Measurements from ENCODE around the gene NPB.

NPB gene

DNA sequence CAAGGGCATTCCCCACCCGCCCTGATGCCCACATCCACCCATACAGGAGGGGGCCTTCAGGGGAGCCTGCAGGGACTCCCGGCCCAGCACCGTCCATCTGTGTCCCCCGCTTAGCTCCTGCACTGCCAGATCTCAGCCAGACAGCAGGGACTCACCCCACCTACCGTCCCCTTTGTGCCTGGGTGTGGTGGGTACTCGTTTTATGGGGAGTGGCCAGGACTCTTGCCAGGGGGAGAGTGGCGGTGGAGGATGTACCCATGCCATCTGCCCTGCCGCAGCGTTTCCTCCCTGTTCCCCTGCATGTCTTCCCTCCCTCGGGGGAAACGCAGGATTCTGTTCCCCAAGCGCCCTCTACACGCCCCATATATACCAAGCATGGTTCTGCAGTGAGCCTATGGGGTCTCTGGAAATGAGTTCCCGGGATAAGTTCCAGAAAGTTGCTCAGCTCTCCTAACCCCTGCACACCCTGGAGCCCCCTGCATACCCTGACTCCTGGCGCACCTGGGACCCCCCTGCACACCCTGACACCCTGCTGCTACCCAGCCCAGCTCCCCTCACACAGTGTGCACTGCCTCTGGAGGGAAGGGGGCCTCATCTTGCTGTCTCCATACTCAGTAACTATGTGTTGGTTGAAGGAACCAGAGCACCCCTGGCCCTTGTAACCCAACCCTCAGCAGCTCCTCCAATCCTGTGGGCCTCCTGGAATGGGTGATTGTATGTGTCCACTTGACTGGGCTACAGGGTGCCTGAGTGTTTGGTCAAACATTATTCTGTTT, 29.7 kb downstream of the NPB start:
- no peak for DNase-seq (ENCODE audit: low spot score in 2 of 2)
- H3K27ac Mint-ChIP-seq, result no peak overlapping the region
- peaks cover 26% of the 10 kb centered on the region for H3K36me3 Mint-ChIP-seq
- ATAC-seq, result no peak
- H3K4me1 Mint-ChIP-seq, result peaks cover 27% of the 10 kb centered on the region
- H3K4me3 Mint-ChIP-seq, result no peak overlapping the region
- no peaks in the 10 kb centered on the region for H3K9me3 Mint-ChIP-seq

DNA sequence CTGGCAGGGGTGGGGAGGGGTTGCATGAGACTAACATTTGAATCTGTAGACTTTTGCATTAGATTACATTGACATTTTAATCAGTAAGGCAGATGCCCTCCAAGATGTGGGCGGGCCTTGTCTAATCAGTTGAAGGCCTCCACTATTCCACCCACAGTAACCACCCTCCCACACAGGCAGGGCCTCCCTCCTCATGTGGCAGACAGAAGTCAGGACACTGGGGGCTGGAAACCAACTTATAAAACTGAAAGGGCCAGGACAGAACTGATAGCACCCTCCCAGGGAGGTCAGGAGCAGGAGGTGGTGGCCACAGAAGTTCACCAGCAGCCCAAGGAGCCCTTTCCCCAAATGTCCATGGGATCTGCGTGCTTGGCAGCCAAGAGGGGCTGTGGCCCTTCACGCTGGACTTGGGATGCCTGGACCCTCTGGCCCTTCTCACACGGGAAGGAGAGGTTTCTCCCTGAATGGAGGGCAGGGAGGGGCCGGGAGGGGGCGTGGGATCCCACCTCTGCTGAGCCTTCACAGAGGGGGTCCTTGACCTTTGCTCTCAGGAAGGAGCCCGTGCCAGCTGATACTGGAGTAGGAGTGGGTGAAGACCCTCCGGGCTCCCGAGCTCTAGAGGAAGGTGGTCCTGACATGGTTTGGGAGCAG, 30.4 kb downstream of the NPB start:
- no peak overlapping the region for H3K4me3 Mint-ChIP-seq
- peaks cover 28% of the 10 kb centered on the region for H3K4me1 Mint-ChIP-seq
- no peak for ATAC-seq
- DNase-seq (ENCODE audit: low spot score in 2 of 2), result no peak
- H3K36me3 Mint-ChIP-seq, result peaks cover 21% of the 10 kb centered on the region
- no peak overlapping the region for H3K27ac Mint-ChIP-seq
- no peaks in the 10 kb centered on the region for H3K9me3 Mint-ChIP-seq

DNA sequence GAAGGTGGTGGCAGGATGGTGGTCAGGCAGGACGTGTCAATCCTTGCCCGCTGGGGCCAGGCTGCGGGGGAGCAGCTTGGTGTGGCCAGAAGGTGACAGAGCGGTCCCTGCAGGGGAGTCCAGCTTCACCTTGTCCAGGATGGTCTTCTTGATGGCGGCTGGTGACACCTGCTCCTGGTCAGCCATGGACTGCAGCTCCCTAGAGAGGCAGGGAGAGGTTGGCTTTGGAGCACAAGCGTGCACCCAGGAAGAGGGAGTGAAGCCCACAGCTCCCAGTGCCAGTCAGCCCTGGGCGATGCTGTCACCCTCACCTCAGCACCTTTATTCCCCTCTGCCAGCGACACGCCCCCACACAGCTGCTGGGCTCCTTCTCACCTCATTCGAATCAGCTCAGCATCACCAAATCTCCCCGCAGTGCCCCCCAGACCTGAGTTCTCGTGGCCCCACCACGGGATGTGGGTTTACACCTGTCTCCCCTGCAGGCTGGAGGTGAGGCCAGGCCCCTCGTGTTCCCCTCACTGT, 31.2 kb downstream of the NPB start:
- Mint-ChIP-seq H3K27ac (peak overlapping the region; percentile 6), H3K36me3 (peaks cover 17% of the 10 kb centered on the region), H3K9me3 (no peaks in the 10 kb centered on the region), H3K4me1 (peaks cover 35% of the 10 kb centered on the region), H3K4me3 (no peak overlapping the region)
- no peak for ATAC-seq
- no peak for DNase-seq (ENCODE audit: low spot score in 2 of 2)

DNA sequence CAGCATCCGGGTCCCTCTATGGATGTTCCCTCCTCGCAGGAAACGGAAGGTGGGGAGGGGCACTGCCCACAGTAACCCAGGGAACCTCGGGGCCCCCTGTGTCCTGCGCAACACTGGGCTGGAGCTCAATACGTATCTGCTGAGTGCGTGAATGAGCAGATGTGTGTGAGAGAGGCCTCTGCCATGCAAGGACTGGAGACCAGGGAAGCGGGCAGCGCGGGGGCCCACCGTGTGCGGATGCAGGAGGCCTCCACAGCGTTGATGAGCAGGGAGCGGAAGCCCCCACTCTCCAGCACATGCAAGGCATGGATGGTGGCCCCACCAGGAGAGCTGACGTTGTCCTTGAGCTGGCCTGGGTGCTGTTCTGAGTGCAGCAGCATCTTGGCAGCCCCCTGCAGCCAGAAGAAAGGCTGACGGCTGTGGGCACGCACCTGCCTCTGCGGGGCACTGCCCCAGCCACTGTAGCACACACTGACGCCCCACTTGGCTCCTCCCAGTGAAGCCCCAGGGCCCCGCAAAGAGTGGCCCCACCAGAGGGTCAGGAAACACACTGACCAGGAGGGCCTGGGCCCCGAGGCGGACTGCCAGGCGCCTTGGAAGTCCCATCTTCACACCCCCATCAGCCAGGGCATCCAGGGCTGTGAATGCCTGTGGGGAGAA, 32.2 kb downstream of the NPB start:
- DNase-seq (ENCODE audit: low spot score in 2 of 2) (no peak), ATAC-seq (no peak)
- Mint-ChIP-seq H3K27ac (peak overlapping the region; percentile 6), H3K4me3 (no peak overlapping the region), H3K9me3 (no peaks in the 10 kb centered on the region), H3K36me3 (peaks cover 17% of the 10 kb centered on the region), H3K4me1 (peaks cover 35% of the 10 kb centered on the region)

DNA sequence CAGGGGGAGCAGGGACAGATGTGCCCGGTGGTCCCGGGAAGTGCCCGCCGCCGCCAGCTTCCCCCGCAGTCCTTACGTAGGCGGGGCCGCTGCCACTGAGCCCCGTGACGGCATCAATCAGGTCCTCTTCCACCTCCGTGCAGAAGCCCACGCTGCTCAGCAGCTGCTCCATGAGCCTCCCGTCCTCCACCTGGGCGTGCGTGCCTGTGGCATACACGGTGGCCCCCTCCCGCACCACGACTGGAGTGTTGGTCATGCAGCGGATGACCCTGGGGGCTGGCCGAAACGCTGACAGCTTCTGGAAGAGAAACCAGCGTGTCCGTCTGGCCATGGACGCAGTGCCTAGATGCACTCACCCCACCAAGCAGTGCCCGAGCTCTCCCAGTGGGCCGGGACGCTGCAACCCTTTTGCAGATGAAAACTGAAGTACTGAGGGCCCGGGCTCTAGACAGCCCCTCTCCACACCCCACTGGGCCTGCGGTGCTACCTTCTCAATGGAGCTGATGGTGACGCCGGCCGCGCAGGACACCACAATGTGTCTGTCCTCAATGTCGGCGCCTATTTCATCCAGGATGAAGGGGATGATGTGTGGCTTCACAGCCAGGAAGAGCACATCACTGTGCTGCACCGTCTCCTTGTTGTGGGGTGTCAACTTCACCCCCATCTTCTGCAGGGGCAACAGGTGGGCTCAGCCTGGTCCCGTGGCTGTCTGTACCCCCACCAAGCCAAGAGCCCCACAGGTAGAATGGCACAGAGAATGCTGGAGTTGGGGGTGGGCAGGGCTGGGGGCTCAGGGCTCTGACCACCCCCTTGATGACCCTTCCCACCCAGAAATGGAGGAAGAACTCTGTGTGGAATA, 33.0 kb downstream of the NPB start:
- Mint-ChIP-seq H3K36me3 (peaks cover 17% of the 10 kb centered on the region), H3K27ac (no peak overlapping the region), H3K4me3 (peak overlapping the region; percentile 77), H3K4me1 (peaks cover 35% of the 10 kb centered on the region), H3K9me3 (no peaks in the 10 kb centered on the region)
- no peak for ATAC-seq
- DNase-seq (ENCODE audit: low spot score in 2 of 2), result no peak

DNA sequence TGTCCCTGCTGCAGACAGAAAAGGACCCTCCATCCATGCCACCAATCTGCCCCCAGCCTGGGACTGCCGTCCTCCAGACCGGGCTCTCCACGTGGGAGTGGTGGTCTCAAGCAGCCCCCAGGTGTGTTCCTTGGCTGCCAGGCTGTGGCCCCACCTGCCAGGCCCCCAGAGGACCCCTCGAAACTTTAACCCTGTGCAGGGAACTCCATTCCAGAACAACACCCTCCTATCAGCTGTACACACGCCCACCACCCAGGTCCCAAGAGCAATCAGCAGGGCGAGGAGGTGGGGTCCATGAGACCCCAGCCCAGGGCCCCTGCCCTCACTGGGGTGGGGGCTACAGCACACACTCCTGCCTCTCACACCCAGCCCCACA, 33.7 kb downstream of the NPB start:
- DNase-seq (ENCODE audit: low spot score in 2 of 2) (no peak), ATAC-seq (no peak)
- peaks cover 34% of the 10 kb centered on the region for H3K4me1 Mint-ChIP-seq
- H3K36me3 Mint-ChIP-seq, result peaks cover 17% of the 10 kb centered on the region
- no peaks in the 10 kb centered on the region for H3K9me3 Mint-ChIP-seq
- peak overlapping the region; percentile 77 for H3K4me3 Mint-ChIP-seq
- no peak overlapping the region for H3K27ac Mint-ChIP-seq

DNA sequence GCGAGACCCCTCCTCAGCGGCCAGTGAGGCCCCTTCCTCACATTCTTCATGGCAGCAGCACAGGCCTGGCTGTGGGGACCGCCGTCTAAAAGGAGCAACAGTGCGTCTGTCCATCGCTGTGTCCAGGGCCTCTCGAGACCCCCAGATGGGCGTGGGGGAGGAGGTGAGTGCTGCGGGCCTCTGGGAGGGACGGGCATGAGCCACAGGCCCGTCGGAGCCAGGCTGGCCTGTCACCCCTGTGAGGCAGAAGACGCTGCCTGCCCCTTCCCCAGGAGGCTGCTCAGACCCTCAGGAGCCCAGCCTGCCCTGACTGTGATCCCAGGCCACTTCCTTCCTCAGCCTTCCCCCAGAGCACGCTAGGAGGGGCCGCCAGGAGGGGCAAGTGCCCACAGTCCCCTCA, 37.2 kb downstream of the NPB start:
- H3K9me3 Mint-ChIP-seq, result no peaks in the 10 kb centered on the region
- no peaks in the 10 kb centered on the region for H3K36me3 Mint-ChIP-seq
- ATAC-seq, result no peak
- H3K4me1 Mint-ChIP-seq, result peaks cover 20% of the 10 kb centered on the region
- H3K27ac Mint-ChIP-seq, result no peak overlapping the region
- H3K4me3 Mint-ChIP-seq, result no peak overlapping the region
- no peak for DNase-seq (ENCODE audit: low spot score in 2 of 2)

DNA sequence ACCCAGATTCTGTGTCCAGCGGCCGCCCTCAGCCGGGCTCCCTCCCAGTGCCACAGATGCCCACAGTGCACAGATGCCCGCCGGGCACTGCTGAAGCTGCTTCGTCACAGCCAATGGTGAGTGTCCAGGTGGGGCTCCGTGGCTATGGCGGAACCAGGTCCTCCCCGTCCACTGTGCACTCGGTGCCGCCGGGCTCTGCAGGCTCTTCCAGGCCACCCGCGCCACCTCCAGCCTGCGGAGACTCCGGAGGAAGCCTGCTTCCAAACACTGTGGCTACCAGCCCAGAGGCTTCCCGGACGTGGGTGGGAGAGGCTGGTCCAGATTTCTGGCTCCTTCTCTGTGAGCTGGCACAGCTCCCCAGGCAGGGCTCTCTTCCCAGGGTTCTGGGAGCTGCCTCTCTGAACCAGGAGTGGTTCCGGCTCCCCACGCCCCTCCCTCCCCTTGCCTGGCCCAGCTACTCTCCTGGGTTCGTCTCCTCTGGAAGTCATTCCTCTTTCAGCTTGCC, 37.9 kb downstream of the NPB start:
- H3K9me3 Mint-ChIP-seq, result no peaks in the 10 kb centered on the region
- no peak for DNase-seq (ENCODE audit: low spot score in 2 of 2)
- ATAC-seq, result no peak
- no peaks in the 10 kb centered on the region for H3K36me3 Mint-ChIP-seq
- H3K27ac Mint-ChIP-seq, result no peak overlapping the region
- peaks cover 20% of the 10 kb centered on the region for H3K4me1 Mint-ChIP-seq
- H3K4me3 Mint-ChIP-seq, result no peak overlapping the region

DNA sequence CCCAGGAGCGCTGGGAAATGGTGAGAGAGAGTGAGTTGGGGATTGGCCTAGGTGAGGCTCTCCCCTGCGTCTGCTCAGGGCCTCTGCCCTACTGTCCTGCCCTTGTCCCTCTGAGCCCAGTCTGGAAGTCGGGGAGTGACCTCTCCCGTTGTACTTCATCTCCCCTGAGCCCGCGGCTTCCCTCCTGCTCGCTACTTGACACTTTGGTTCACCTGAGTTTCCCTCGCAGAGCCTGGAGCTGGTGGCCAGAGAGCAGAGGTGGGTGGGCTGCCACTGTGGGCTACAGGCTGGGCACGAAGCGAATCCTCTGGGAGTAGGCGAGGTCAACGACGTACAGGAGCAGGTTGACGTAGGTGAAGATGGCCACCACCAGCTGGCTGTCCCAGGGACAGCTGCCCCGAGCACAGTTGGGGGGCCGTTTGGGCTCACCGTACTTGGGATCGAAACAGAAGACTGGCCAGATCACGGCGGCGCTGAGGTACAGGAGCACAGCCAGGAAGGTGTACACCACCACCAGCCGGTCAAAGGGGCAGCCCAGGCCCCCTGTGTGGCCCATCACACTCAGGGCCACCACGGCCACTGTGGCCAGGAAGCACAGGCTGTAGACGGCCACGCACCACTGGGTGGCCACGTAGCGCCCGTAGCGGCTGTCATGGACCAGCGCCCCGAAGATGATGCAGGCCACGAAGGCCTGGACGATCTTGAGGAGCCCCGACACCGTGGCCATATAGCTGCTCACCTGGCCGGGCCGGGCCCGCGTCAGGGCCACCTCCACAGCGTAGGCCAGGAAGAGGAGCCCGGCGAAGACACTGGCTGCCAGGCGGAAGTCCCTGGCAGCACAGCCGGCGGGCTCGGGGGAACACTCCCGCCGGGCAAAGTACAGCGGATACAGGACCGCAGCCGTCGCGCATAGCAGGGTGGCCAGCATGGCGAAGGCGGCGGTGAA, 38.8 kb downstream of the NPB start:
- ATAC-seq (no peak), DNase-seq (ENCODE audit: low spot score in 2 of 2) (no peak)
- no peak overlapping the region for H3K27ac Mint-ChIP-seq
- peaks cover 17% of the 10 kb centered on the region for H3K4me1 Mint-ChIP-seq
- H3K36me3 Mint-ChIP-seq, result no peaks in the 10 kb centered on the region
- H3K4me3 Mint-ChIP-seq, result no peak overlapping the region
- H3K9me3 Mint-ChIP-seq, result no peaks in the 10 kb centered on the region

DNA sequence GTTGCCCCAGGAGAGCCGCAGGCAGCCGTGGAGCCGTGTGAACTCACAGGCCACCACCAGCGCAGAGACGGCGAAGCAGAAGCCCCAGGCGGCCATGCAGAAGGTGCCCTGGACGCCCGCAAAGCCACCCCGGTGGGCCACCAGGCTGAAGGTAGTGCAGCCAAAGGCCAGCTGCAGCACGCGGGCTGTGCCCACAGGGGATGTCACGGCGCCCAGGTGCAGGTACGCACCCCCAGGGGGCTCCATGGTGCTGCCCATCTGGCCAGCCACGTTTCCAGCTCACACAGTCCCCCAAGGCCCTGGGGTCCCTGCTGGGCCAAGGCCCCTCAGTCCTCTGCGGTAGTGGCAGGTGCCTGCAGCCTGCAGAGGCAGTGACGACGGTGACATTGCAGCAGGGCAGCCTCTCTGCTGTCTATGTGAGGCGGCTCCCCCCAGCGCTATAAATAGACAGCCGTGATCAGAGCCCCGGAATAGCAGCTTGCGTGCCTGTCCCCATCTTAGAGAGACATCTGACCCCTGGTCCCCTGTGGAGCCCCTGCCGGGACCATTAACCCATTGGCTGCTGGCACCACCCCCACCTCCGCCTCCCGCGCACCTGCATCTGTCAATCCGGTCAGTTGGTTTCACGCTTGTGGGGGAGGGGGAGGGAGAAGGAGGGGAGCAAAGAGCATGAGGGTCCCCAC, 39.6 kb downstream of the NPB start:
- ATAC-seq (no peak), DNase-seq (ENCODE audit: low spot score in 2 of 2) (no peak)
- Mint-ChIP-seq H3K4me3 (no peak overlapping the region), H3K36me3 (no peaks in the 10 kb centered on the region), H3K4me1 (peaks cover 10% of the 10 kb centered on the region), H3K9me3 (no peaks in the 10 kb centered on the region), H3K27ac (no peak overlapping the region)

DNA sequence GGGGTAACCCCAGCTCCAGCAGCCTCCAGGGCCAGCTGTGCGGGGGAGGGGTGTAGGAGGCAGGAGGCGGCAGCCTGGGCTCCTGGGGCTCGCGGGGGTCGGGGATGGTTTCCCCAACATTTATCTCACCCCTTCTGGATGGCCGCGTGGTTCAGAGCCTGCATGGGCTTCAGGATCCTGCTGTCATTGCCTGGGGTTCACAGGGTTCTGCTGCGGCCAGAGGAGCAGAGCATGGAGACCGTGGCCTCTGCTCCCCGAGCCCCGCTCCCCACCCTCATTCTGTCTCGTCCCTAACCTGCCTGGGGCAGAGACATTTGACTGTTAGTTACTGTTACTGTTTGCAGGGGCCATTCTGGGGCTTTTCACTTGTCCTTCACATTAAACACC, 40.1 kb downstream of the NPB start:
- DNase-seq (ENCODE audit: low spot score in 2 of 2), result no peak
- ATAC-seq, result no peak
- H3K4me1 Mint-ChIP-seq, result peaks cover 8% of the 10 kb centered on the region
- H3K9me3 Mint-ChIP-seq, result no peaks in the 10 kb centered on the region
- no peak overlapping the region for H3K4me3 Mint-ChIP-seq
- no peaks in the 10 kb centered on the region for H3K36me3 Mint-ChIP-seq
- no peak overlapping the region for H3K27ac Mint-ChIP-seq

DNA sequence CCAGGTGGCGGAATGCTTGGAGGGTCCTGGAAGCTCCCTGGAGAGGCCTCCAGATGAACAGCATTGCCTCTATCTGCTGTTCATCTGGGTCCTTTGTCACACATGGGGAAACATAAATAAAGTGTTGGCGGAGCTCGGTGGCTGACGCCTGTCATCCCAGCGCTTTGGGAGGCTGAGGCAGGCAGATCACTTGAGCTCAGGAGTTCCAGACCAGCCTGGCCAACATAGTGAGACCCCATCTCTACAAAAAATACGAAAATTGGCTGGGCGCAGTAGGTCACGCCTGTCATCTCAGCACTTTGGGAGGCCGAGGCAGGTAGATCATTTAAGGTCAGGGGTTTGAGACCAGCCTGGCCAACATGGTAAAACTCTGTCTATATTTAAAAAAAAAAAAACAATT, 42.8 kb downstream of the NPB start:
- Mint-ChIP-seq H3K36me3 (no peaks in the 10 kb centered on the region), H3K27ac (no peak overlapping the region)
- DNase-seq (ENCODE audit: low spot score in 2 of 2), result no peak

DNA sequence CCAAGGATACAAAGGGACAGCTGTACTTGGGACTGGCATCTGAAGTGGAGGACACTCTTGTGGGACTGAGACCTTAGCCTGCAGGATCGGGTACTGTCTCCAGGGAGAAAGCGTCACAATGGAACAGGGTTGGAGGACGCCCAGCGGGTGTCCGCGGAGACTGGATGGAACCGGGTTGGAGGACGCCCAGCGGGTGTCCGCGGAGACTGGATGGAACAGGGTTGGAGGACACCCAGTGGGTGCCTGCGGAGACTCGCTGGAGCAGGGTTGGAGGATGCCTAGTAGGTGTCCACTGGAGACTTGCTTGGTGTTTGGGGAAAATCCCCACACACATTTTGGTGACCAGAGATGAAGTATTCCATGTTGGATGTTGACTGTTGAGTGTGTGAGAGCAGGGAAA, 45.2 kb downstream of the NPB start, which contains the start of gene MYADML2:
TSS of gene MYADML2 (minus strand) at position 45 of the 400 bp plus-strand sequence. CDS start 5,492 bp downstream, outside the sequence.
- Mint-ChIP-seq H3K27ac (no peak within 1 kb of the TSS), H3K9me3 (no peaks in the 10 kb centered on the region), H3K4me1 (no peaks in the 10 kb centered on the region), H3K4me3 (no peak within 1 kb of the TSS), H3K36me3 (no peaks in the 10 kb centered on the region)
- ATAC-seq, result no peak
- no peak for DNase-seq (ENCODE audit: low spot score in 2 of 2)

More for the DNA sequence above, 42.8 kb downstream of the NPB start:
- H3K4me1 Mint-ChIP-seq, result no peaks in the 10 kb centered on the region
- no peaks in the 10 kb centered on the region for H3K9me3 Mint-ChIP-seq
- no peak for ATAC-seq
- no peak overlapping the region for H3K4me3 Mint-ChIP-seq
